SH-SY5Y (cell line): Measurements from ENCODE around the gene PDE4D.

Experiments
- GATA2 ChIP-seq: IDR thresholded peaks from 2 replicates; pipeline ENCODE4 v1.6.1; 2011; ENCODE audit warnings: mild to moderate bottlenecking, low read depth, low read length
- GATA3 ChIP-seq: IDR thresholded peaks from 2 replicates; pipeline ENCODE4 v1.6.1; 2011; ENCODE audit warnings: low read depth, mild to moderate bottlenecking, low read length, moderate library complexity

Gene PDE4D

GRCh38 chr5:59356813-59357380 is 536.6 kb downstream of the PDE4D start:
- TF ChIP-seq GATA3: no peak
- no peak for TF ChIP-seq GATA2

DNA sequence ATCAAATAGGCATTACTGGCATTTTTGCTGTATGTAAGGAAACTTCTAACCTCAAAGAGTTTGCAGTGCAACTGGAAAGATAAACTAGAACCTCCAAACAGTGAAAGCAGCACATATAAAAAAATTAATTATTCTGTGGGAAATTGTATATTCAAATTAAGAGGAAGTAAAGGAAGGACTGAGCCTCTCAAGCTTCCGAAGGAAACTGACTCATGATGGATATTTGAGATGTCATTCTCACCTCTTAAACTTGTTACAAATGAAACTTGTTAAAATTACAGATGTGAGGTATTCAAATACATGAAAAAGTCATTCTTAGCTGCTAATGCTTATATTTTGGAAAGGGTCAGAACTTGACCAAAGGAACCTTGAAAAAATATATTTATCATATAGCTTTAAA is 538.7 kb downstream of the PDE4D start:
- no peak for TF ChIP-seq GATA2
- no peak for TF ChIP-seq GATA3

DNA sequence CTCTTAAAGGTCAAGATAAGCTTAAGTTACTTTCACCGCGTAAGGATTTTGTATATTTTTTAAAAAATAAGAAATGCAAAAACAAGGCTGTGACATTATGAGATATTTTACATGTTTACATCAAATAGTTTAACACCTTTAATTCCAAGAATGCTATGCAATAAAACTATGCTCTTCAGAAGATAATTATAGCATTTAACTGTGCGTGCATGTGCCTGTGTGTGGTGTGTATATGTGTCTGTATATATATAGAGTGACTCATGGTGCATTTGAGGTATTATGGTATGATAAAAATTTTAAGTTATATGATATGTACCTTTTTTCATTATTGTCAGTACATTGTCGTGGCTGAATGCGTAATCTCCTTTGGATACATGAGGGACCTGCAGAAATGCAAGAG is 539.3 kb downstream of the PDE4D start:
- no peak for TF ChIP-seq GATA2
- no peak for TF ChIP-seq GATA3

GRCh38 chr5:59351076-59351794 is 542.3 kb downstream of the PDE4D start:
- TF ChIP-seq GATA3 (no peak), GATA2 (no peak)

DNA sequence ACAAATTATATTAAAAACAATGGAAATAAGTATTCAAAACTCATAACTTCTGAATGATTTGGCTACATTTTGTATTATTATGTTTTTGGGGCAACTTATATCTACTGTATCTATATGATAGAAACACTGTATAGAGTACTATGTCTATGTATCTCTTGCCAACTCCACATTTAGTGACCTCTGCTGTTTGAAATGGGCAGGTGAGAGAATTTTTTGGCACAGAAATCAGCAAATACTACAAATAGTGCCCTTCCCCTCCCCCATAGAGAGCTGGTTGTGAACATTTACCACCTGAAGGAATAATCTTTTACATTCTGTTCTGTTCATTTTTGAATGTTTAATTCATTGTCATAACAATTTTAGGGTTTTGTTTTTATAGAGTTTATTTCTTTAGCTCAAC is 545.3 kb downstream of the PDE4D start:
- no peak for TF ChIP-seq GATA3
- no peak for TF ChIP-seq GATA2

DNA sequence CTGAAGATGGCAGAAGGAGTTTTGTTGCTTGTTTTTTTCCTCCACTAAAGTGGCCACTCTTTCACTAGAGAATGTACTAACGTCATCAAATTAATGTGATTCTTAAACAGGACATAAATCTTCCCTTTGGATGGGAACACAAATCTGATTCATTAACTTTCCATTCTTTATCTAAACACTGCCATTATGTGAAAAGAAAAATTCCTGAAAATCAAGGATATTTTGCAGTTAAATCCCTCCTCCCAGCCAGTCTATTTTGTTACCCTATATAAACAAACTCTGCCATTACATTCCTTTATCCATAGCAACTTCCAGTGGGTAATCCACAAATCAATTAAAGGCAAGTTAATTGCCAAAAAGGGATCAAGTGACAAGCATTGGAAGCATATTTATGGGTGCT is 546.5 kb downstream of the PDE4D start:
- TF ChIP-seq GATA3: no peak
- TF ChIP-seq GATA2: no peak

- no peak for TF ChIP-seq GATA3
- TF ChIP-seq GATA2: no peak
Measured at GRCh38 chr5:59346514-59346913, 547.0 kb downstream of the PDE4D start.

DNA sequence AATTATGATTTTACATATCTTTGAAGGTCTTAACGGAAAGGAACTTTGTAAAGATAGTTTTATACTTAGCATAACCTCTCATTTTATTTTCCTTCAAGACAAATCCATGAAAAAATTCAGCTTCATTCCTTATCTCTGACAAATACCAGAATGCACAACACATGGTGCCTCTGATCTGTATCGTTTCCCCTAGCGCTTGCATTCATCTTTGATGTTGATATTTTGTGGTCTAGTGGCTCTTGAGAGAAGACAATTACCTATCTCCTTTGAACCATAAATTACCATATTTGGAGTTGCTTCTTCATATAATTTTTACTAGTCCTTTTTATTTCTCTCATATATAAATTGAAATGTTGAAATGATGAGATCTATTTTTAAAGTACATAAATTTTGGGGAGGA is 551.3 kb downstream of the PDE4D start:
- TF ChIP-seq GATA3 (peak; percentile 91), GATA2 (peak; percentile 73; the same call in 1 of the 2 replicates)

DNA sequence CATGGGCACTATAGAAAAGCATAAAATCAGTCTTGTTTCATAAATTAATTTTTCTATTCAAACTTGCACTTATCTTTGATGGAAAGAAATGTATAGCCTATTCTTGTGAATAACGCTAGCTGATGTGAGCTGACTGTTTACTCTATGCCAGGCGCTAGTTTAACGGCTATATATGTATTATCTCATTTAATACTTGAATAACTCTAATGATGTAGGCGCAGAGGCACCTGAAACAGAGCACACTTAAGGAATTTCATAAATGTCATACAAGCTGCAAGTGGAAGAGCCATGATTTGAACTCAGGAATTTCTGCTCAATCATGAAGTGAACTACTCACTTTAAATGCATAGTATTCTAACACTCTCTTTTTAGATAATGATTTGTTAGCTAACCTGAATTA is 551.8 kb downstream of the PDE4D start:
- no peak for TF ChIP-seq GATA3
- TF ChIP-seq GATA2: no peak

GRCh38 chr5:59341155-59341554 is 552.4 kb downstream of the PDE4D start:
- no peak for TF ChIP-seq GATA2
- TF ChIP-seq GATA3: no peak

DNA sequence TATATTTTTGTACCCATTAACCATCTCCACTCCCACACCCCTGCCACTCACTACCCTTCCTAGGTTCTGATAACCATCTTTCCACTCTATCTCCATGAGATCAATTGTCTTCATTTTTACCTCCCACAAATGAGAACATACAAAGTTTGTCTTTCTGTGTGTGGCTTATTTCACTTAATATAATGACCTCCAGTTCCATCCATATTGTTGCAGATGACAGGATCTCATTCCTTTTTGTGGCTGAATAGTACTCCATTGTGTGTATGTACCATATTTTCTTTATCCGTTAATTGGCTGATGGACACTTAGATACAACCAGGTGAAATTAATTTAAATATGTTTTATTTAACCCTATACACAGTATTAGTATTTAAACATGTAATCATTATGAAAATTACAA is 552.9 kb downstream of the PDE4D start:
- no peak for TF ChIP-seq GATA3
- no peak for TF ChIP-seq GATA2

- TF ChIP-seq GATA3 (no peak), GATA2 (no peak)
Measured at GRCh38 chr5:59337240-59337639, 556.3 kb downstream of the PDE4D start.

DNA sequence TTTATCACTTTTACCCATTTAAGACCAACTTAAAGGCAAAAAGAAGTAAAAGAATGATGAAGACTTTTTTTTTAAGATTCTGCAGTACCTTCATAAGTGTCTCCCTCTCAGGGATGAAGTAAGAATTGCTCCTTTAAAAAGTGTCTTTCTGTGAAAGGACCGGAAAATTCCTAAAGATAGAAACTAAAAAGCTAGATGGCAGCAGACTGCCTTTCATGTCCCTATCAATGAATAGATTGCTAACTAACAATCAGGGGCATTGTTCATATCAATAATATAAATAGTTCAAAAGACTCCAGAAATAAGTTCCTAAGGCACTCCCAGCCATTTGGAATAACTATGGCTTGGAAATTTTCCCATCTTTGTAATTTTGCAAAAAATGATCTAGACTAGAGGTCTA is 558.0 kb downstream of the PDE4D start:
- TF ChIP-seq GATA2 (no peak), GATA3 (no peak)

- TF ChIP-seq GATA3 (no peak), GATA2 (no peak)
Measured at GRCh38 chr5:59333416-59333815, 560.1 kb downstream of the PDE4D start.

GRCh38 chr5:59332236-59332973 is 561.1 kb downstream of the PDE4D start:
- TF ChIP-seq GATA2 (no peak), GATA3 (no peak)
